Naive thymus-derived CD4-positive, alpha-beta T cell (primary cell): Measurements from ENCODE around the gene CBX3. TPM values are rescaled to one million over a fixed set of nuclear protein-coding genes. Genes with fewer than 3 reads are reported as not detected.
"Not testable (repeated sequence)": the region's sequence is repeated elsewhere in the genome, so short reads cannot be mapped to it uniquely, and the experiment has no call there.

Experiments used
- ATAC-seq: fragments of 150-1000 bp; cut with Tn5 transposase; 2 replicates; pipeline ENCODE4 v1.10.0; 2021; ENCODE audit warnings: mild to moderate bottlenecking, moderate library complexity
- CTCF ChIA-PET: fragments of 350-600 bp; sonication (Branson Sonifier 250); formaldehyde crosslinking; loops from one replicate; lab custom pipeline; 2021; ENCODE audit warnings: antibody characterized with exemption; lab: Charles Lee
- POLR2A ChIA-PET: fragments of 350-600 bp; sonication (Branson Sonifier 250); formaldehyde crosslinking; loops from one replicate; lab custom pipeline; 2021; ENCODE audit warnings: antibody characterized with exemption, inconsistent platforms; lab: Charles Lee
- DNase-seq, 9 donors: peaks; one replicate each; pipeline versions ENCODE4 v3.0.0 to v3.0.0-alpha.2; 2020 to 2022; ENCODE audit warnings: mixed read lengths in 1 of 9
- H3K27ac ChIP-seq: one replicate; pipeline ENCODE4 v1.7.0; 2013; ENCODE audit warnings: mild to moderate bottlenecking, low read depth, low read length, moderate library complexity
- H3K27me3 ChIP-seq, 2 donors: one replicate each; pipeline ENCODE4 v1.7.0; 2013; ENCODE audit warnings: low read length in 2 of 2, mild to moderate bottlenecking in 2 of 2, moderate library complexity in 2 of 2; ENCODE audit not compliant: control insufficient read depth in 2 of 2, insufficient read depth in 2 of 2
- H3K36me3 ChIP-seq, 3 experiments: 1 replicate in 2 of 3; 2 replicates in 1 of 3; pipeline ENCODE4 v1.7.0; 2013; ENCODE audit warnings: low read length in 3 of 3, mild to moderate bottlenecking in 3 of 3, moderate library complexity in 1 of 3; ENCODE audit not compliant: insufficient read depth in 3 of 3, control insufficient read depth in 2 of 3
- H3K4me1 ChIP-seq, 2 donors: one replicate each; pipeline ENCODE4 v1.7.0; 2013; ENCODE audit warnings: low read length in 2 of 2, mild to moderate bottlenecking in 2 of 2, moderate library complexity in 1 of 2; ENCODE audit not compliant: control insufficient read depth in 2 of 2, insufficient read depth in 2 of 2
- H3K4me3 ChIP-seq: 2 replicates; pipeline ENCODE4 v1.7.0; 2013; ENCODE audit warnings: mild to moderate bottlenecking, low read length
- H3K9me3 ChIP-seq, 3 experiments: 1 replicate in 2 of 3; 2 replicates in 1 of 3; pipeline ENCODE4 v1.7.0; 2013; ENCODE audit warnings: low read length in 3 of 3; ENCODE audit not compliant: control insufficient read depth in 2 of 3
- H3K27ac Mint-ChIP-seq, 9 donors: one replicate each; pipeline ENCODE4 v1.8.0; 2020 to 2022; ENCODE audit warnings: mixed read lengths in 9 of 9, mild to moderate bottlenecking in 8 of 9, moderate library complexity in 5 of 9, inconsistent platforms in 2 of 9
- H3K27me3 Mint-ChIP-seq, 5 donors: one replicate each; pipeline ENCODE4 v1.8.0; 2021 to 2022; ENCODE audit warnings: mixed read lengths in 5 of 5, mild to moderate bottlenecking in 1 of 5
- H3K36me3 Mint-ChIP-seq, 5 donors: one replicate each; pipeline ENCODE4 v1.8.0; 2020 to 2022; ENCODE audit warnings: mixed read lengths in 5 of 5, mild to moderate bottlenecking in 3 of 5, inconsistent platforms in 1 of 5
- H3K4me1 Mint-ChIP-seq, 7 donors: one replicate each; pipeline ENCODE4 v1.8.0; 2020 to 2022; ENCODE audit warnings: mixed read lengths in 7 of 7, mild to moderate bottlenecking in 3 of 7, inconsistent platforms in 1 of 7
- H3K4me3 Mint-ChIP-seq, 10 donors: one replicate each; pipeline ENCODE4 v1.8.0; 2020 to 2022; ENCODE audit warnings: mild to moderate bottlenecking in 10 of 10, mixed read lengths in 10 of 10, moderate library complexity in 6 of 10, inconsistent platforms in 2 of 10
- H3K9me3 Mint-ChIP-seq, 11 donors: one replicate each; pipeline ENCODE4 v1.8.0; 2020 to 2022; ENCODE audit warnings: mixed read lengths in 11 of 11, mild to moderate bottlenecking in 4 of 11, inconsistent platforms in 1 of 11, moderate library complexity in 1 of 11
- intact Hi-C, 2 donors: fragments of 100-400 bp; cut with micrococcal nuclease; formaldehyde crosslinking; loops; one replicate each; pipeline ENCODE4 v1.15.1; 2023
- polyA plus RNA-seq, 2 donors: library from polyadenylated mRNA; unstranded; fragments of 300-500 nt; fragmentation: Illumina TruSeq; gene quantifications; one replicate each; pipeline ENCODE4 v1.2.3, GENCODE V29; 2021
- total RNA-seq, 6 experiments: library from RNA in 5 of 6; stranded (reverse) in 5 of 6; gene quantifications; 1 replicate in 5 of 6; 2 replicates in 1 of 6; pipeline ENCODE4 v1.2.3 and lab custom pipeline; 2021 to 2026

The CBX3 gene
- total and polyA plus RNA-seq, 7 experiments from 2014 or later = 86.9 to 214 (median 112) TPM

GRCh38 chr7:26261866-26262265 is 60.3 kb downstream of the CBX3 start:
- H3K27ac ChIP-seq, H3K4me3 ChIP-seq, H3K36me3 Mint-ChIP-seq, H3K9me3 ChIP-seq, H3K27ac Mint-ChIP-seq, H3K4me1 ChIP-seq, H3K9me3 Mint-ChIP-seq, ATAC-seq, intact Hi-C loops, H3K4me1 Mint-ChIP-seq, CTCF ChIA-PET, DNase-seq, POLR2A ChIA-PET, H3K27me3 ChIP-seq, H3K4me3 Mint-ChIP-seq, H3K36me3 ChIP-seq: not testable (repeated sequence)
- H3K27me3 Mint-ChIP-seq = peaks cover 0 to 14% (median 4%) of the 10 kb centered on the region in 5 donors

Other genes with a start within 250 kb of the CBX3 start
- gene NFE2L3, start 49.5 kb upstream of the CBX3 start, total RNA-seq = 10 to 100 TPM in 1 of 5 experiments, 1 to 10 TPM in 4; 1.1 to 49.5 (median 4.5) TPM
- gene NFE2L3, start 49.5 kb upstream of the CBX3 start, polyA plus RNA-seq = 1 to 10 TPM; 2.6 to 4.8 TPM
- 100 to 1,000 TPM; 394 to 702 (median 437) TPM for gene HNRNPA2B1, start 999 bp upstream of the CBX3 start, total RNA-seq
- gene HNRNPA2B1, start 999 bp upstream of the CBX3 start, polyA plus RNA-seq = 100 to 1,000 TPM; 612 to 833 TPM
- 10 to 100 TPM in 2 of 5 experiments, 1 to 10 TPM in 3; 5.0 to 37.0 (median 6.3) TPM for gene SNX10, start 90.1 kb downstream of the CBX3 start, total RNA-seq
- 10 to 100 TPM in 1 of 2 donors, 1 to 10 TPM in 1; 7.2 to 11.3 TPM for gene SNX10, start 90.1 kb downstream of the CBX3 start, polyA plus RNA-seq